IPS-18c (cell line): ENCODE results near the gene FBXW12.

ENCODE experiments used
- H3K4me3 ChIP-seq: 2 replicates; pipeline ENCODE4 v1.7.0; 2013; ENCODE audit warnings: low read depth, mild to moderate bottlenecking, low read length, moderate library complexity; ENCODE audit not compliant: insufficient read depth
- H3K9me3 ChIP-seq: one replicate; pipeline ENCODE4 v1.6.1; 2013; ENCODE audit warnings: mild to moderate bottlenecking, low read length, moderate library complexity; ENCODE audit not compliant: control insufficient read depth, insufficient read depth

The FBXW12 gene

DNA sequence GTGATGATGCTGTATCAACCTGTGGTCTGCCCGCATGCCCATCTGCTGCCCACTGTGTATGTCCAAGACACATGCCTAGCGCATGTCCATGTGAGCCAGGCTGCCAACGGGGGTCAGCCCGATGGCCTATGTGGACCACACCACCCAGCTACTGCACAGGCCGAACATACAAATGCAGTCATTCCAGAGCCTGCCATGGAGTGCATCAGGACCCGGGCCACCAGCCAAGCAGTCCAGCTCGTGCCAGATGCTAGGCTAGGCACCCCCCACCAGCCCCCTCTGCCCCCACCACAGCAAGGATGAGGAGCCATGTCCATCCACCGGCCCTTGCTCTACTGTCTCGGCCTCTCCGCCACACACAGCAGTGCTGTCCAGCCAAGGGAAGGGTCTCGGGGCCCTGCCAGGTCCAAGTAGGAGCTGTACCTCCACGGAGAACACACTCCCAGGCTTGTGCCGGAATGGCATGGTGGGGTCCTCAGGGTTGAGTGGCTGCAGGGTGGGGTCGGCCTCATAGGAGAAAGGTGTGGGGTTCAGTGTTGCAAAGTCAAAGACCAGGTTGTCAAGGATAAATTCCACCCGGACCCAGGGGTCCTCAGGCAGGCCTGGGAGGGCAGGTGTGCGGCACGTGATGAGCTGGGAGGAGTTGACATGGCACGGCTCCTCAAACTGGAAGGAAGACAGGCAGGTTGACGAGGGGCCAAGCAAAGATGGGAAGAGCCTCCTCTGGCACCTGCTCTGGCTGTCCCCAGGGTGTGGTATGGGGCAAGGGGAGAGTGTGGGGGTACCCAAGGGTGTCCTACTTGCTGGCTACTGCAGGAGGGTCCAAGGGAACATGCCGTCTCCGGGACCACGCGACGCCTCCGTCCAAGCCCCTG, 42.6 kb downstream of the FBXW12 start:
- Histone ChIP-seq H3K9me3 (no peaks in the 10 kb centered on the region), H3K4me3 (no peak overlapping the region)

DNA sequence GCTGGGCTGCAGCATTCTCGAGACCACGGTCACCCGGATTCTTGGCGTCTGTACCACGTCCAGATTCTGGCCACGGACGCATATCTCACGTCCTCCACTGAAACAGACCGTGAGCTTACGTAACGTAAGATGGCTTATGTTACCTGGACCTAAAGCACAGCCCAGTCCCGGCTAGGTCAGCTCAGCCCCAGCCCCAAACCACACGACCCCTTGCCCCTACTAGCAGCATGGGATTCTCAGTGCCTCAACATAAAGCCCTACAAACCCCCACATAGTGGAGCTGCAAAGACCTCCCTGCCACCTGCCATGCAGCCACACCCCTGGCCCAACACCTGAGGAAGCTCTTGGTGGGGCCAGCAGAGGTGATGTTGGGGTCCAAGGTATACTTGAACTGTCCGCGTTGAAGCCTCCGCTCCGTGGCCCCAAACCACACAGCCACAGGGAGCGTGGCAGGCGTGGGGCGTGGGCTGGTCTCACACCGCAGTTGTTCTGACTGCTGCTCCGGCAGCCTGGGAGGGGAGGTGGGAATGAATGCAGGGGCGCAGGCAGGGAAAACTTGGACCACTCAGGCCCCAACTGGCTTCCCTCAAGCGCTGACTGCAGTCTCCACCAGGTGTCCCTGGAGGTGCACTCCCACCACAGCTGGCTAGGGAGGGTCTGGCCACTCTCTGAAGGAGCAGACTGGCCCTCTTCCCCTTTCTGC, 43.4 kb downstream of the FBXW12 start:
- H3K9me3 ChIP-seq: no peaks in the 10 kb centered on the region

DNA sequence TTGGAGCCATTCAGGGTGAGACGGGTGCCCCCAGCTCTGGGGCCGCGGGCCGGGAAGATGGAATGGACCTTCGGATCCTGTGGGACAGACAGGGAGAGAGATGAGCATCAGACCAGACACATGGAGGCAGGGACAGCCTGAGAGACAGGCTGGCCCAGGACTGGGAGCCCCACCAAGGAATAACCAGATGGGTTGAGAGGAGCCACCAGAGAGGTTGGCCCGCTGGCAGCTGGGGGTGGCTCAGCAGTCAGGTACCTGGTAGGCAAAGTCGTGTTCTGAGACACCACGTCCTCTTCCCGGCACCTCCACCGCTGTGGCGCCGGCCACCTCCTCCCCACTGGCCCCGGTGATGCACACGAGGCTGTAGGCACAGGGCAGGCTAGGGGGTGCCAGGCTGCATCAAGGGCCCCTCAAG, 44.1 kb downstream of the FBXW12 start:
- H3K4me3 ChIP-seq: no peak overlapping the region
- H3K9me3 ChIP-seq: no peaks in the 10 kb centered on the region

More for the DNA sequence above, 43.4 kb downstream of the FBXW12 start:
- no peak overlapping the region for H3K4me3 ChIP-seq

DNA sequence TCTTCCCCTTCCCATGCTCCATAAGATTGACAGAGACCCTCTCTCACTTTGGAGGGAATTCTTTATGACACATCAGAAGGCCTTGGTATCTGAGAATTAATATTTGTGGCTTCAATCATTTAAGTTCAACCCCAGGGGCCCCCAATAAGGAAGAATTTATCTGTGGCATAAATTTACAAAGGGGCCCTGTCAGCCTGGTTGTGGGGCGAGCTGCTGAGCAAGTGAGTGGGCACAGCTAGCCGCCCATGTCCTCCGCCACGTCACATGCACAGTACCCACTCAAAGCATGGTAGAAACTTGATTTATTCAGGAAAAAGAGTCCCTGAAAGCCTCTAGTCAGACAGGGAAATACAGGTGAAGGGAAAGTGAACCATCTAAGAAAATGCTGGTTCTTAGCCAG, 44.5 kb downstream of the FBXW12 start:
- Histone ChIP-seq H3K9me3 (no peaks in the 10 kb centered on the region), H3K4me3 (no peak overlapping the region)

DNA sequence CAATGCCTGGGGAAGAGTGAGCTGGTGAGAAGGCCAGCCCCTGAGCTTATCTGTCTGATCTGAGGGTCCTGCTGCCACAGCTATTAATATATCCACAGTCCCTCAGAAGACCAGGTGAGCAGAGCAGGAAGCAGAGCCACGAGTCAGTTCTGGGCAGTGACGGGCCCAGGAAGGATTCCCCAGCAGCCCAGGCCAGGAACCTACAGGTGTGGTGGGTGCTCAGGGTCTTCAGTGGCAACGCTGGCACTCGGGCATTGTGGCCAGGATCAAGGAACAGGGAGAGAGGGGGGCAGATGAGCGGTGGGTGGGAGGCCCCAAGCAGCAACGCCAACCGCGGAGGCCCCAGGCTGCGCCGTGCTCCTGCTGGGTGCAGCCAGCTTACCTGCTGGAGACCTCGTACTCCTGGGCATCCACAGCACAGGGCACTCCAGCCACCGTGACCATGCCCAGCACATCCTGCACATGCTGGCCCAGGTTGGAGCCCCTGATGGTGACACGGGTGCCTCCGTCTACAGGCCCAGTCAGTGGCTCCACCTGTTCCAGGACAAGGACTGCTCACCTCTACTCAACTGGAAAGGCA, 45.6 kb downstream of the FBXW12 start:
- Histone ChIP-seq H3K4me3 (no peak overlapping the region), H3K9me3 (no peaks in the 10 kb centered on the region)

DNA sequence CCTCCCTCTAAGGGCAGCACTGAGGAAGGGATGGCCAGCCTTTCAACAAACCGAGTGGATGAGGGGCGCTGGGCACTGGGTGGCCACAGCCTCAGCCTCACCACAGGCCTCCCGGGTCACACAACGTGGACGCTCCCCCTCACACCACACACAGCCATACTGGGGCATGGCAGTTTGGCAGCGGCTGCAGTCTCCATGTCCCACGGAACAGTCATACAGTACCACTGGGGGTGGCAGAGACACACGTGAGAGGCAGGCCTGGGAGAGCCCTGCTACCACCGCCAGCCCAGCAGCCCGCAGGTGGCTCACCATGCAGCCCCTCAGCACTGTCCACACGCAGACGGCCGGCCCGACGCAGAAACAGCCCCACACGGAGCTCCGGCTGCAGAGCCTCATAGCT, 46.1 kb downstream of the FBXW12 start:
- no peak overlapping the region for H3K4me3 ChIP-seq
- no peaks in the 10 kb centered on the region for H3K9me3 ChIP-seq

DNA sequence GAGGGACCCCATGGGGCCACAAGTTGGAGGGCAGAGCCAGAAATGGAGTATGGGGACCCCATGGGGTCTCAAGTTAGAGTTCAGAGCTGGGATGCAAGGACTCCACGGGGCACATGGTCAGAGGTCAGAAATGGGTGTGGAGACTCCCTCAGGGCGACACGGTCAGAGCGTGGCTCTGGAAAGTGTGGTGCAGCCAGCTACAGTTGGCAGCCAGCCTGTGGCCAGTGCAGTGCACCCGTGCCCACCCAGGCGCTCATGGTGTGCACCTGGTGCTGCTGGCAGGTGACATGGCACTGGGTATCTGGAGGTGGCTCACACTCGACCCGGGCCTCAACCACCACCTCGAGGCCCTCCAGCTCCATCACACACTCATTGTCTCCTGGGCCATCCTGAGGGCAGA, 46.6 kb downstream of the FBXW12 start:
- Histone ChIP-seq H3K4me3 (no peak overlapping the region), H3K9me3 (no peaks in the 10 kb centered on the region)

DNA sequence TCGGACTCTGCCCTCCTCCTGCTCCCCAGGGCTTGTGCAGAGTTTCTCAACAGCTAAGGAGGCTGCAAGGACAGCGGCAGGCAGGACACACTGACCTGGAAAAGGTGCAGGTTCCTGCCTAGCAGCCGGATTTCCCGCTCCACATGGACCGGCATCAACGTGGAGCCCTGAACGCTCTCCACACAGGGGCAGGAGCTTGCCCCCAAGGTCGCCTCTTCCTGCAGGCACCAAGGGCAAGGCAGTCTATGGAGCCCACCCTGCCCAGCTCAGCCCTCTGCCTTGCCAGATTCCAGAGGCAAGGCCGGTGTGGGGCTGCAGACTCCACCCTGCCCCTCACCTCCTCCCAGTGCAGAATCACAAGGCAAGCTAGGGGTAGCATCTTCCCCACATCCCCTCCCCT, 47.1 kb downstream of the FBXW12 start:
- Histone ChIP-seq H3K9me3 (no peaks in the 10 kb centered on the region), H3K4me3 (no peak overlapping the region)

DNA sequence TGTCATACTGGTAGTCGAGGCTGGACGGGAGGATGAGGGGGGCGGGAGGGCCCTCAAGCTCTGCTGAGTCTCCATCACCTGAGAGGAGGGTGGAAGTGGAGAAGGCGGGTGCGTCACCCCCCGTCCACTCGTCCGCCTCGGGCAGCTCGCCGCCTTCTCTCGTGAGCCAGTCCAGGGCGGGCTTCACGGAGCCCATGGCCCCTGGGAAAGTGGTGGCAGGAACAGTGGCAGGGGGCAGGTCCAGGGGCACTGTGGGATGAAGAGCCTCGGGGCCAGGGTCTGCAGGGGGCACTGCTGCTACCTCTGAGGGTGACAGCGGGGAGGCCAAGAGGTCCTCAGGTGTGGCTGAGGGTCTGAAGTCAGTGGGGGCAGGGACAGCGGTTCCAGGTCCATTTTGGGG, 47.6 kb downstream of the FBXW12 start:
- Histone ChIP-seq H3K4me3 (no peak overlapping the region), H3K9me3 (no peaks in the 10 kb centered on the region)

DNA sequence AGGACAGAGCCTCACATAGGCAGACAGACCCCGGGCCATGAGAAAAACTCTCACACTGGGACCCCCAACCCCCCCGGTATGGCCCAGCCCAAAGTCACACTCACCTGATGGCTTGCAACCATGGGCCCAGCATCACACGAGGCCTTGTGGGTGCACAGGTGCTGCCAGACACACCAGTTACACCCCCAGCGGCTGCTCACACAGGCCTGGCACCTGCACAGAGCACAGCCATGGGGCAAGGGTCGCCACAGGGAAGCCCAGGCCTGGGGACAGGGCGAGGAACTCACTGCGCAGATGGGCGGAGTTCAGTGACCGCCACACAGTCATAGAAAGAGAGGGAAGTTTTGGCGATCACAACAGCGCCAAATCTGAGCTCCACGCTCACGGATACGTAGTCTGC, 48.5 kb downstream of the FBXW12 start:
- H3K4me3 ChIP-seq: no peak overlapping the region
- H3K9me3 ChIP-seq: no peaks in the 10 kb centered on the region

DNA sequence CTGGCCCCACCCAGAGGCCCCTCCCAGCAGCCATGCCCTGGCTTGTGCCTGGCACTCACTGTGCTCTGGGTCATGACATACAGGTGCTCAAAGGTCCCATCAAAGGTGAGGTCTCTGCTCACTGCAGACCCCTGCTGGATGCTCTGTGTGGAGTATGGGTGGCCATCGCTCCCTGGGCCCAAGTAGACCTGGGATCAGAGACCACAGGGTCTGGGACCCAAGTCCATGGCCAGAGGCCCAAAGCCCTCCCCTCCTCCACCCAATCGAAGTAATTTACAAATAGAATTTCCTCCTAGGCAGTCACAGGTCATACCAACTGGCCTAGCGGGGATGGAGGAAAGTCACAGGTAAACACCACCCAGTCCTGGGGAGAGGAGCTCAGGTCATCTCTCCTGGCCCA, 50.3 kb downstream of the FBXW12 start:
- Histone ChIP-seq H3K4me3 (no peak overlapping the region), H3K9me3 (no peaks in the 10 kb centered on the region)

DNA sequence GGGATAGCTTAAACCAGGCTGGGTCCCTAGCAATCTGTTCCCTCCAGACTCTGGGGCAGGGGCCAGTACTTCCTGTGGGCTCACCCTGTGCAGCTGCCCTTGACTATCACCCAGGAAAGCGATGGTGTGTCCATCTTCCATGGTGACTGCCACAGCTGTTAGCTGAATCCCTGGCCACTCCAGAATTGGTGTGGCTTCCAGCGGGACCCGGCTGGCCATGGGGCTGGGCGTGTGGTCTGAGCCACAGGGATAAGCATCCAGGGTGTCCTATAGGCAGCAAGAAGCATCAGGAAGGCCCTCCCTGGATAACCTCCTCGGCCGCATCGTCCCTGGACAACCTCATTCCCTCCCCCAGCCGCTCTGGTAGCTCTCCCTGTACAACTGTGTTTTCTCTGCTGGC, 50.7 kb downstream of the FBXW12 start:
- Histone ChIP-seq H3K9me3 (no peaks in the 10 kb centered on the region), H3K4me3 (no peak overlapping the region)

DNA sequence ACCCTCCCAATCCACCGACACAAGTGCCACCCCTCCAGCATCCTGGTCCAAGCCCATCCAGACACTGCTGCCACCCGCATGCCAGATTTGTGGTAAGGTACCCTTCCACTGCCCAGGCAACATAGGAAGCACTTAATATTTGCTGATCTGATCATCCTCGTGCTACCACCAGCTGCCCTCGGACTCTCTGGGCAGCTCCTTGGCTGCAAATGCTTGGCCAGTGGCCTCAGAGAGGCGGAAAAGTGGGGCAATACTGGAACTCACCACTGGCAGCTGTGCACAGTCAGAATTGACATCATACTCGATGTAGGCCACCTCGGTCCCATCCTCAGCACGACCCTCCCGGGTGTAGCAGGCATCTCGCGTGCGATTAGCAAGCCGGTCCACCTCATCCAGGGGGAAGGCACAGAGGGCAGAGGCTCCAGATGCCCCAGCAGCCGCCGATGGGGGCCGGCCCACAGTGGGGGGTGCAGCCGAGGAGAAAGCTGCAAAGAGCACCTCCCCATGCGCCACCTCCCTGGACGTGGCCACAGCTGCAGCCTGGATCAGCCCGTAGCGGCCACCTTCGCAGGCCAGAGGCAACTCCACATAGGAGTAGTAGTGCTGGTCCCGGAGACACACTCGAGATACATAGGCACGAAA, 51.3 kb downstream of the FBXW12 start:
- Histone ChIP-seq H3K9me3 (no peaks in the 10 kb centered on the region), H3K4me3 (no peak overlapping the region)

DNA sequence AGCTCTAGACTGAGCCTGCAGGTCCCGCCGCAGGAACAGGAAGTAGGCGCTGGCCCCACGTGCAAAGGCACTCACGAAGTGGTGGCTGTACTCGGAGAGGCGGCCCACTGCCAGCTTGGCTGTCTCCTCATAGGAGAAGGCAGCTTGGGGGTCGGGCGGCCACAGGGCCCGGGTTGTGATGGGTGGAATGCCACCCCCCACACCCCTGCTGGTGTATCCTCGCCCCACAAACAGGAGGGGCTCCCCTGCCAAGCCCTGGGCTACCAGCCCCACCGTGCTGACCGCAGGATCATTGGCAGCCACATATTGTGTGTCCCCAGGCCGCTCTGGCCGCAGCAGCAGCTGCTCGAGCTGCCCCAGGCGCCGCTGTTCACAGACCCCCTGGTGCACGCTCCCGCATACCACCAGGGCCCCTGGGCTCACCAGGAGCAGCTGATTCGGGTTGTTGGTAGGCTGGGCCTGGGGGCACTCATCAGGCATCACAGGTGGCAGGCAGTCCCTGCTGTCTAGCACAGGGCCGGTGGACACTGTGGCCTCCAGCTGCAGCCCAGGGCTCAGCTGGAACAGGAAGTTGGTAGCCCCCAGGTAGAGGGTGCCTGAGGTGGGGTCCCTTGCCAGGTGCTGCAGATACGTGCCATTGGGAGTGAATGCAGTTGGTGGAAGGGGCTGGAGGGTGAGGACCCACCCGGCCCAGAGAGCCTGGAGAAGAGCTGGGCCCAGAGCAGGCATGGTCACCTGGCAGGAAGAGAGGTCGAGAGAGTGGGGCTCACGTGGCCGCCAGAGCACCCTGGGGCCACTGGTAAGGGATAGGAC, 52.1 kb downstream of the FBXW12 start:
- Histone ChIP-seq H3K4me3 (no peak overlapping the region), H3K9me3 (no peaks in the 10 kb centered on the region)

DNA sequence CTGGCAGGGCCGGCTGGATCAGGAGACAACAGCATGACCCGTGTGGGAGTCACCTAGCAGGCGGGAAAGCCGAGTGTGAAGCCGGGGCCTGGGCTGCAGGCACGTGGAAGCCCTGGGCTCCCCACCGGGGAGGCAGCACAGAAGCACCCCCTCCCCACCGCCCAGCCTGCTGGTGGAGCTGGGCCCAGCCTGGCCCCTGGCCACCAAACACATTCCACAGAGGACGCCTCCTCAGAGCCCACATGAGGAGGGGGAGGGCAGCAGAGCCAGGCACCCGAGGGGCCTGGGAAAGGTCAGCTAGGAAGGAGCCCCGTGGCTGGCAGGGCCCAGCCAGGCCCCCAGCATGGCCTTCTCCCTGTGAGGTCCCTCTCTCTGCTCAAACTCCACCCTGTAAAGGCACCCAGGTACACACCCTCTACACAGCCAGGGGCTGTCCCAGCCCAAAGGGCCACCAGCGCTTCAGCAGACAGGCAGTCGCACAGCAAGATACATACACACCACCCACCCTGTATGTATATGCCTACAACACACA, 53.3 kb downstream of the FBXW12 start:
- Histone ChIP-seq H3K4me3 (no peak overlapping the region), H3K9me3 (no peaks in the 10 kb centered on the region)

DNA sequence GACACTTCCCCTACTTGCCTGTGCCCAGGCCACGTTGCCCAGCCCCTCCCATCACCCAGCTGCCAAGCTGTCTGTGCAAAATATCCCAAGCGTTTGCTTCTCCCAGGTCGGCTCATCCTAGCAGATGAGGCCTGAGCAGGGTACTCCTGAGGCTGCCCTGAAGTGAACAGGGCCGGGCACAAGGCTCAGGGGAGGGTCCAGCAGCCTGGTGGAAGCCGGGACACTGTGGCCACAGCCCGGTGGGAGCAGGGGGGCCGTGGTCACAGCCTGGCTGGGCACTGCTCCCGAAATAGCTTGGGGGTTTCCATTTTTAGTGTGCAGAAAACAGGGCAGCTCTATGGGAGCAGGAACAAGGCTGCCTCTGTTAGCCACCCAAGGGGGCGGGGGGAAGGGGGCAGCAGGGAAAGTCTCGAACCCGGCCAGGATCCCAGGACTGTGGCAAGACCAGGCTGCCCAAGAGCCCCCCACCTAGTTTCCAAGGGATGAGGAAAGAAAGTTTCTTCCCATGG, 54.4 kb downstream of the FBXW12 start:
- Histone ChIP-seq H3K9me3 (no peaks in the 10 kb centered on the region), H3K4me3 (no peak overlapping the region)
